ENCODE data around the gene MBD3.

The MBD3 gene

DNA sequence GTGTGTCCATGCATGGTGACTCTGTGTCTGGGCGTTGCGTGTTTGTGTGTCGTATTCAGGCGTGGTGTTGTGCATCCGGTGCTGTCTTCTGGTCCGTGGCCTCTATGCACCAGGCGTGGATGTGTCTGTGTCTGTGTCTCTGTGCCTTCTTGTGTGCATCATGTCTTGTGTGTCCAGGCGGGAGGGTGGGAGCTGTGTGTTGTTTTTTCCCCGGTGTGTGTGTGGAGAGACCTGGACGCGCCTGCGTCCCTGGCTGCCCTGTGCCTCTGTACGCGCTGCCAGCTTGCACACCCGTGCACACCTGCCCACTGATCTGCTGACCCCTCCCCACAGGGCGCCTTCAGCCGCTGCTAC is 67.7 kb downstream of the MBD3 start:
- Histone ChIP-seq H3K4me3 (ENCODE audit: low read depth, low read length) (no peak overlapping the region), H3K27me3 (replicated peaks) (peaks cover 30% of the 10 kb centered on the region), H3K36me3 (replicated peaks) (no peaks in the 10 kb centered on the region), H3K27ac (no peak overlapping the region)
- DNase-seq: no peak
- in situ Hi-C loops (cut with HindIII; ENCODE audit: low pct_ligation_motif_present, low sequenced_read_pairs): no loop called here
- TF ChIP-seq, protein P1, sequence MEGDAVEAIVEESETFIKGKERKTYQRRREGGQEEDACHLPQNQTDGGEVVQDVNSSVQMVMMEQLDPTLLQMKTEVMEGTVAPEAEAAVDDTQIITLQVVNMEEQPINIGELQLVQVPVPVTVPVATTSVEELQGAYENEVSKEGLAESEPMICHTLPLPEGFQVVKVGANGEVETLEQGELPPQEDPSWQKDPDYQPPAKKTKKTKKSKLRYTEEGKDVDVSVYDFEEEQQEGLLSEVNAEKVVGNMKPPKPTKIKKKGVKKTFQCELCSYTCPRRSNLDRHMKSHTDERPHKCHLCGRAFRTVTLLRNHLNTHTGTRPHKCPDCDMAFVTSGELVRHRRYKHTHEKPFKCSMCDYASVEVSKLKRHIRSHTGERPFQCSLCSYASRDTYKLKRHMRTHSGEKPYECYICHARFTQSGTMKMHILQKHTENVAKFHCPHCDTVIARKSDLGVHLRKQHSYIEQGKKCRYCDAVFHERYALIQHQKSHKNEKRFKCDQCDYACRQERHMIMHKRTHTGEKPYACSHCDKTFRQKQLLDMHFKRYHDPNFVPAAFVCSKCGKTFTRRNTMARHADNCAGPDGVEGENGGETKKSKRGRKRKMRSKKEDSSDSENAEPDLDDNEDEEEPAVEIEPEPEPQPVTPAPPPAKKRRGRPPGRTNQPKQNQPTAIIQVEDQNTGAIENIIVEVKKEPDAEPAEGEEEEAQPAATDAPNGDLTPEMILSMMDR (IDR thresholded peaks at IDR 0.05; ENCODE audit: low read depth, low read length, missing control alignments): no peak

DNA sequence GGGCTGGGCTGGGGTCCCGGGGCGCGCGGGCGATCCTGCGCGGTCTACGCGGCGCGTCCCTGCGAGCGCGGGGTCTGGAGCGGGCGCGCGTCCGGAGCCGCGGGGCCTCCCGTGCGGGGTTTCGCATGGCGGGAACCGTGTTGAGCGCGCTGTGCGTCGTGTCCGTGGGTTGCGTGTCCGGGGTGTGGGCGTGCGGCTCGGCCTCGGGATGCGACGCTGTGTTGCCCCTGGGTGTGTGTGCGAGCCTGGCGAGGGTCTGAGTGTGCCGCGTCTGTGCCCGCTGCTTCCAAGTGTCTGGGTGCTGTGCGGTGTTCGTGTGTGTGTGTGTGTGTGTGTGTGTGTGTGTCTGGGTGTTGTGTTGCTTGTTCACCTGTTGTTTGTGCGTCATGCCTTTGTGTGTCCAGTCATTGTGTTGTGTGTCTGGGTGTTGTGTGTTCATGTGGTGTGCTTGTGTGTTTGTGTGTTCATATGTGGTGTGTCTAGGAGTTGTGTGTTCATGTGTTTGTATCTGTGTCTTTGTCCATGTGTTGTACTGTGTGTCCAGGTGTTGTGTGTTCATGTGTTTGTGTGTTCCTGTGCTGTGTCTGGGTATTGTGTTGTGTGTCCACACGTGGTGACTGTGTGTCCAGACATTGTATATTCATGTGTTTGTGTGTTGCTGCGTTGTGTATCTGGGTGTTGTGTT is 68.2 kb downstream of the MBD3 start:
- no peaks in the 10 kb centered on the region for H3K36me3 ChIP-seq (replicated peaks)
- DNase-seq: no peak
- in situ Hi-C loops (cut with HindIII; ENCODE audit: low pct_ligation_motif_present, low sequenced_read_pairs): no loop called here
- H3K4me3 ChIP-seq (ENCODE audit: low read depth, low read length): no peak overlapping the region
- no peak overlapping the region for H3K27ac ChIP-seq
- TF ChIP-seq, protein P1 (IDR thresholded peaks at IDR 0.05; ENCODE audit: low read depth, low read length, missing control alignments): no peak
- H3K27me3 ChIP-seq (replicated peaks): peaks cover 30% of the 10 kb centered on the region

Data from brain microvascular endothelial cell (primary cell).